Measurements from ENCODE around the gene UST.

DNA sequence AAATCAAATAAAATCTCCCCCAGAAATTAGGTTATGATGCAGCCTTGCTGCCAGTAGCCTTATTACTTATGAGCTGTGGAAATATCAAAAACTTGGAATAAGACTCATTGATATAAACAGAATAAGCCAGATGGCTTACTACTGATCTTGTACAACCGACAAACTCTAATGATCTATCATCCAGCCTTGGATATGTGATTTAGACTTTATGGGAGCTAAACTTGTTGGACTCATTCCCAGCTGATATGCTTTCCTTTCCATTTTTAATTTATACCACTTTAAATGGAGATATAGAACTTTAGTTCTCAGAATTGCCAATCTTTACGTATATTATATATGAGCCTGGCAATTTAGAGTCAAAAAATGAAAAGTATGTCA, 5.0 kb downstream of the UST start:
- TF ChIP-seq, protein P1, sequence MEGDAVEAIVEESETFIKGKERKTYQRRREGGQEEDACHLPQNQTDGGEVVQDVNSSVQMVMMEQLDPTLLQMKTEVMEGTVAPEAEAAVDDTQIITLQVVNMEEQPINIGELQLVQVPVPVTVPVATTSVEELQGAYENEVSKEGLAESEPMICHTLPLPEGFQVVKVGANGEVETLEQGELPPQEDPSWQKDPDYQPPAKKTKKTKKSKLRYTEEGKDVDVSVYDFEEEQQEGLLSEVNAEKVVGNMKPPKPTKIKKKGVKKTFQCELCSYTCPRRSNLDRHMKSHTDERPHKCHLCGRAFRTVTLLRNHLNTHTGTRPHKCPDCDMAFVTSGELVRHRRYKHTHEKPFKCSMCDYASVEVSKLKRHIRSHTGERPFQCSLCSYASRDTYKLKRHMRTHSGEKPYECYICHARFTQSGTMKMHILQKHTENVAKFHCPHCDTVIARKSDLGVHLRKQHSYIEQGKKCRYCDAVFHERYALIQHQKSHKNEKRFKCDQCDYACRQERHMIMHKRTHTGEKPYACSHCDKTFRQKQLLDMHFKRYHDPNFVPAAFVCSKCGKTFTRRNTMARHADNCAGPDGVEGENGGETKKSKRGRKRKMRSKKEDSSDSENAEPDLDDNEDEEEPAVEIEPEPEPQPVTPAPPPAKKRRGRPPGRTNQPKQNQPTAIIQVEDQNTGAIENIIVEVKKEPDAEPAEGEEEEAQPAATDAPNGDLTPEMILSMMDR (IDR thresholded peaks at IDR 0.05), result no peak
- TF ChIP-seq POLR2A (IDR thresholded peaks at IDR 0.05), result no peak

Data from esophagus squamous epithelium (tissue), 4 donors.